HG03135 (cell line): Measurements from ENCODE around the gene RBM8A.

Source experiments
- ATAC-seq: cut with Tn5 transposase; IDR thresholded peaks from one replicate; pipeline ENCODE4 v1.9.1; 2021; ENCODE audit warnings: mild to moderate bottlenecking, moderate library complexity; ENCODE audit not compliant: unreplicated experiment

Gene RBM8A

GRCh38 chr1:145884675-145885074 lies 42.6 kb downstream of the RBM8A start:
- no peak for ATAC-seq

- no peak for ATAC-seq
Observed at GRCh38 chr1:145879775-145880174, 47.5 kb downstream of the RBM8A start.

- ATAC-seq: no peak
Observed at GRCh38 chr1:145878724-145879123, 48.6 kb downstream of the RBM8A start.

- no peak for ATAC-seq
Observed at GRCh38 chr1:145877923-145878486, 49.3 kb downstream of the RBM8A start.

- ATAC-seq: no peak
Observed at GRCh38 chr1:145874646-145875045, 52.6 kb downstream of the RBM8A start.

GRCh38 chr1:145871994-145872924 lies 55.0 kb downstream of the RBM8A start:
- no peak for ATAC-seq
